GM18951 (cell line): Measurements from ENCODE around the gene TOGARAM2.
"Not testable (repeated sequence)": the region's sequence is repeated elsewhere in the genome, so short reads cannot be mapped to it uniquely, and the experiment has no call there.

Source experiments
- POLR2A ChIP-seq: IDR thresholded peaks from 4 replicates; pipeline ENCODE4 v1.6.1; 2011; ENCODE audit warnings: mild to moderate bottlenecking; ENCODE audit not compliant: insufficient read length, insufficient read depth; ENCODE audit errors: extremely low read depth
- in situ Hi-C: fragments of 300-500 bp; cut with MboI; formaldehyde crosslinking; loops from one replicate; pipeline ENCODE4 v1.12.0; 2022; ENCODE audit warnings: low sequenced_read_pairs, mixed read lengths, inconsistent platforms; ENCODE audit not compliant: unreplicated experiment

Gene TOGARAM2

DNA sequence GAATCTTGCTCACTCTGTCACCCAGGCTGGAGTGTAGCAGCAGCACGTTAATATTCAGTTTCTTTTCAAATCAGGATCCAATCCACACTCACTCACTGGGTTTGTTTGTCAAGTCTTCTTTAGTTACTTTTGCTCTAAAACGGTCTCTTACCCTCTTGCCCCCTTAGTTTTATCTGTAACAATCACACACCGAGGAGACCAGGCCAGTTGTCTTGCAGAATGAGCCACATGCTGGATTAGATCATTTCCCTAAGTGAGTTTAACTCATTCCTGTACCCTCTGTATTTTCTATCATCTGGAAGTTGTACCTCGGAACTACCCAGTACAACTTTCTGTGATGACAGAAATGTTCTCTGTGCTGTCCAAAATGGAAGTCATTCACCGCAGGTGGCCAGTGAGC, 20.7 kb upstream of the TOGARAM2 start:
- TF ChIP-seq POLR2A, result no peak
- in situ Hi-C loops, result loop anchor here (5.0 kb wide), 1 partner anchor 237 kb away; no protein-coding TSS in a partner anchor

DNA sequence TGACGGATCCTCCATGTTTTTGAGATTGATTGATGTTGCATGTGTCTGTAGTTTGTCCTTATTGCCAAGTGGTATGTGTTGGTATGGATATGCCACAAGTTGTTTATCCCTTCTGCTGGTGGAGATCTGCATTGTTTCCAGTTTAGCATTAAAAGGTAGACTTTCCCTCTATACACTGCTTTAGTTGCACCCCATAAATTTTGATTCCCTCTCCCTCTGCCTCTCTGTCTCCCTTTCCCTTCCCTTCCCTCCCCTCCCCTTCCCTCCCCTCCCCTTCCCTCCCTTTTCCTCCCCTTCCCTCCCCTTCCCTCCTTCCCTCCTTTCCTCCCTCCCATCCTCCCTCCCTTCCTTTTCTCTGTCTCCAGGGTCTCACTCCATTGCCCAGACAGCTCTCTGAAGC, 18.6 kb upstream of the TOGARAM2 start:
- in situ Hi-C loops, result loop anchor here (5.0 kb wide), 1 partner anchor 235 kb away; no protein-coding TSS in a partner anchor
- TF ChIP-seq POLR2A, result no peak

DNA sequence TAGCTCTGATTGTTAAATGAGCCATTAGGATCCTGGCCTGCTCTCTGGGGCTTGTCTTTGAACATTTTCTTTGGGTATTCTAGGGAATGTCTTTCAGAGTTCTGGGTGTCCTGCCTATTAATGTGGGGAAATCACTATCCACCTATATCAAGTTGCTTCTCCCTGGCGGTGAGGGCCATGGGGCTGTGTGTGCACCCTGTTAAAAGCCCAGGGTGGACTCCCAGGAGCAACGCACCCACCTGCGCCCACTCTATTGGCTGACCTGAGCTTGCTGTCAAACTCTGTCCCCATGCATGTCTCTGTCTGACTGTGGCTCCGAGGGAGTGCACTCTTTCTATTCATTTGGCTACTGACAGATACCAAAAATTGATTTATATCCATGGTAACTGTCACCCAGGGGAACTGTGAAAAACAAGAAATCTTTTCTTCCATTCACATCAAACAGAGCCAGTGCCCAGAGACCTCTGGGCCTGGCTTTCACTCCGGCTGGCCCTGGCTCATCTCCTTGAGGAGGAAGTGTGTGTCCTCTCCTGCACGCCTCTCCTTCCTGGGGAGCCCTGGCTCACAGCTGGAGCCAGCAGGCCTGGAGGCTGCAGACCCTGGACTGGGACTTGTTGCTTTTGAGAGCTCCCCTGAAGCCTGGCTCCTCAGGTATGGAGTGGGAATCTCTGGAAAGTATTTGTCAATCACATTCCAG, 10.5 kb upstream of the TOGARAM2 start:
- TF ChIP-seq POLR2A, result no peak
- in situ Hi-C loops, result no loop called here

DNA sequence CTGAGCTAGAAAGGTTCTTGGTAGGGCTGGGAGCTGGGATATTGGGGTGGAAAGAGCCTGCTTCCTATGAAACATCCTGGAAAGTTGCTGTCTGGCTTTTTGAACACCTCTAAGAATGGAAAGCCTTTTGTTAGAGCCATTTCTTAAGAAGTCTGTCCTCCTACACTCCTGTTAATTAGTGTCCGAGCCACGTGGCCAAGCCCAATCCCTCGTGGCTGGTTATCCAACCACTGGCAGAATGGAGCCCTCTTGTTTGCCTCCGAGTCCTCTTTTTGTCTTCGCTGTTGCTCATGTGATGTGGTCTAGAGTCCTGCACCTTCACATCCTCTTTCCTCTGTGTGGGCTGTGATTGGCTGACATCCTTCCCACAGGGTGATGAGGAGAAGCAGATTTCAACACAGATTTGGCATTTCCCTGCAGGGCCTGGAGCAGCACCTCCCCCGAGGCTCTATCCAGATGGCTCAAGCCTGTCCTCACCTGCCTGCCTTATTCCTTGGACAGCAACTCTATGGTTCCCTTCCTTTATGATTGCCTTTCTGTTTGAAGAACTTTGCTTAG, 8.2 kb upstream of the TOGARAM2 start:
- in situ Hi-C loops, result no loop called here
- no peak for TF ChIP-seq POLR2A

- TF ChIP-seq POLR2A, result no peak
Observed at GRCh38 chr2:28974252-28974651, 6.8 kb upstream of the TOGARAM2 start.

DNA sequence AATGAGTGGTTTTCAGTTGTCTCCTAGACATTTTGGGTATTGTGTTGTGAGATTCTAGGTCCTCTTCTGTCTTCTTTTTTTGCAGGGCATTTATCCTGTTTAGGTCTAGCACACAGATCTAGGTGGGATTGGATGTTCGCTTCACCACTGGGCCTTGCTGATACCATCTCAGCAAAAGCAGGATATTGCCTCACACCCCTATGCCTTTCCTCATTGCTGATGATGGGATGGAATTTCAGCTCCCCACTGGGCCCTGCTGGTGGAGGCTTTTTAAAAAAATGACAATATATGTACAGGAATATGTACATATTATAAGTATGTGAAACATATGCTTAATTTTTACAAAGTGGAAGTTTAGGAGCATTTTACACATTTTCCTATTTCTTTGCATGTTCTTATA, 5.4 kb upstream of the TOGARAM2 start:
- in situ Hi-C loops, result no loop called here
- TF ChIP-seq POLR2A, result no peak

More at GRCh38 chr2:28974252-28974651, 6.8 kb upstream of the TOGARAM2 start:
- in situ Hi-C loops, result no loop called here

DNA sequence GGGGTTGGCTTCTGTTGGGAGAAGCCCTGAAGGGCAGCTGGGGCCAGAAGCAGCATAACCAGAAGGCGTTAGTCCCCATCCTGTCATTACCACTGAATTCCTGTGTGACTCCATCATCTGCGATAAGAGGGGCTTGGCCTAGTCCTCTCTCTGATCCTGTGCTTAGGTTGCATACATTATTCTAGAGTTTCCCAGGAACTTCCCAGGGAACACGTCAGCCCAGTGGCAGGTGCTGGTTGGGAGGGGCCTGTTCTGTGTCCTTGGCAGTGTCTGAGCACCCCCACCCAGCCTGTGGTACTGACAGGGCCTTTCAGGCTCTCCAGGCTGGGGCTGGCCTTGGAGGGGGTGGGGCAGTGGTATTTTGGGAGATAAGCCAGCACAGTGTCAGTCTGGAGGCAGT, 4.5 kb upstream of the TOGARAM2 start:
- in situ Hi-C loops, result no loop called here
- TF ChIP-seq POLR2A, result no peak

DNA sequence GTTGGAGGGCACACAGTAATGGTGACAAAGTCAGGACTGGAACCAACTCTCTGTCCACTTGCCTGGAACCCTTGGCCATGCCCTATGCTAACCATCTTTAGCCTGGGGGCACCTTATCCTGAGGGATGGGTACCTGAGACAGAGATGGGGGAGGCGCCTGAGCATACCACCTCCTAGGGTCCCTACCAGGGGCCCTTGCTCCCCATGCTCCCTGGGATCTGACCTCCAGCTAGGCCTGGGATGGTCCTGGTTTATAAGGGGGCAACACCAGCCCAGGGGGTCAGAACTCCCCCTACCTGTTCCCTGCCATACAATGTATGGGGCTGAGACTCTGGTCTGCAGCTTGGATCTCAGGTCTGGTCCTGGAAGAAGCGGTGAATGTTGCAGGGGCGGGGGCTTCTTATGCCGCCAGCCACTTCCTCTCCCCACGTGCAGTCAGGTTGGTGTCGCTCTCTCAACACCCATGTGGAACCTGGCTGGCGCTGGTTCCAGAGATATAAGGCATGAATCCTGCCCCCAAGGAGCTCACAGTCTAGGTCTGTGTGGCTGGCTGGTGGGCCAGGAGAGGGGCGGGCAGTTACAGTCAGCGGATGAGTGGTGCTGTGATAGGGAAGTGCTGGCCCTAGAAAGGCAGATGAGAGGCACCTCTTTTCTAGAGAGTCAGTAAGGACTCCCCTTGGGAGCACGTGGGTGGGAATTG, 3.8 kb upstream of the TOGARAM2 start:
- in situ Hi-C loops, result no loop called here
- TF ChIP-seq POLR2A, result no peak

GRCh38 chr2:28978001-28978400, 3.1 kb upstream of the TOGARAM2 start:
- in situ Hi-C loops, result not testable (repeated sequence)

GRCh38 chr2:28978606-28979005, 2.5 kb upstream of the TOGARAM2 start:
- in situ Hi-C loops, result no loop called here

DNA sequence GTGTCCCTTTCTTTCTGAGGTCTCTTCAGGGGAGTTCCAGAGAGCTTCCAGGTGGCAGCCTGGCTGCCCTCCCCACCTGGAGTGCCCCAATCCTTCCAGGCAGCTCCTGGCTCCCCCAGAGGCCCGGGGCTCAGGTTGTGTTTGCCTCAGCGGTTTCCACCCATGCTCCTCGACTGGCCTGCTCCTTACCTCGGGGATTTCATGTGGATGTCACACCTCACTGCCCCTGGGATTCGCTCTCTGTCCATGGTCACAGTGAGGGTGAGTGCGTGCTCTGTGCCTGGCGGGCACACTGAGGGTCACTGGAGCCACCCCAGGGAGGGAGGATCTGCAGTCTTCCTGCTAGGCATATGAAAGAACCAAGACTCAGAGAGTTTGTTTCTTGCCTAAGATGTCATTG, 2.1 kb upstream of the TOGARAM2 start:
- in situ Hi-C loops, result no loop called here

More at GRCh38 chr2:28978606-28979005, 2.5 kb upstream of the TOGARAM2 start:
- TF ChIP-seq POLR2A, result no peak

DNA sequence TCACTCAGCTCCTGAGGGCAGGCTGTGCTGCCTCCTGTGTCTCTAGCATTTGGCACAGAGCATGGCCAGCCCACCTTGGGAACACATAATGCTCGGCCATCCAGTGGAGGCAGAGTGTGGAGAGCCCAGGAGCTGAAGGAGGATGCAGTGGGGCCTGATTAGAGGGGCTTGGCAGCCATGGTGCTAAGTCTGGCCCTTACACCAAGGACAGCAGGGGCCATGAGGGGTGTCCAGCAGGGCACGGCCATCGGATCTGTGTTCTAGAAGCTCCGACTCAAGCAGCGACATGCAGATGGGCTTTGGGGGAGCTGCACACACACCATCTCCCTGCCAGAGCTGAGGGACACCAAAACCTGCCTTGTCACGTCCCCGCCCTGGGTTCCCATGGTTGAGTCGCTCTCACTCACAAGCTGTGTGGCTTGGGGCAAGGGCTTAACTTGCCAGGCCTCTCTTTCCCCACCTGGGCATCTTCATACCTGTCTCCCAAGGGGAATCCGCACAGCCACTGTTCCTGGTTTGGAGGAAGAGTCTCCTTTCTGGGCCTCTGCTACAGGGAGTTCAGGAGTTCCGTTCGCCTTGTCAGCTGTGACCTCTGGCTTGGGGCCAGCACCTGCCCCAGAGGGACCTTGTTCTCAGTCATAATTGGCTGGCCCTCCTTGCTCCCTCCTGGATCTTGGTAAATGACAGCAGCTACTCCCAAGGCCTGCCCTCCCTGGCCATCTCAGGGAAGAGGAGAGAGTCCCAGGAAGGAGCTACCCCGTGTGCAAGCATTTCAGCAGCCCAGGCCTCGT, 1.3 kb upstream of the TOGARAM2 start:
- TF ChIP-seq POLR2A, result no peak
- in situ Hi-C loops, result no loop called here

More for the DNA sequence above, 2.1 kb upstream of the TOGARAM2 start:
- no peak for TF ChIP-seq POLR2A

DNA sequence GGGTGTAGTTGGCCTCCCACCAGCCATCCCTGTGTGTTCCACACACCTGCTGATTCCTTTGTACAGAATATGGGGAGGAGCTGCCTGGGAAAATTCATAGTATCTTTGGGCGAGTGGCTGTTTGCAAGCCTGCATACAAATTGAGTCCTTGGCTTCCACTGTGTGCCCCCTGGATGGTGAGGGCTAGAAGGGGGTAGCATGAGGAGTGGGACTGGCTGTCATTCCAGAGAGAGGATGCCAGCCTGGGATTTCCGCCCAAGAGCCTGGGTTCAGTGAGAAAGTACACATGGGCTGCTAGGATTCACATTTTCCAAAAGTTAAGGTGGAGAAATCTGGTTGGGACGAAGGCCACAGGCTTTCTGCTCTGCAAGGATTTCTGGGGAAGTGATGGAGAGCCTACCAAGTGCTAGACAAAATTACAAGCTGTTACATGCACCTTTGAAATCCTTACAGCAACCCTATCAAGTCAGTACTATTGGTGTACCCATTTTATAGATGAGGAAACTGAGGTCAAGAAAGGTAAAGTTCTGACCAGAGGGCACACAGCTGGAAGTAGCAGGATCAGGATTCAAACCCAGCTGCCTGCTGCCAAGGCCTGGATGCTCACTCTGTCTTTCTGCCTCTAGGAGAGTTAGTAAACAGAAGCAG, 606 bp upstream of the TOGARAM2 start:
- in situ Hi-C loops, result no loop called here
- TF ChIP-seq POLR2A, result no peak
